MM.1S (cell line): Measurements from ENCODE around the gene S1PR1.
"Not testable (repeated sequence)": the region's sequence is repeated elsewhere in the genome, so short reads cannot be mapped to it uniquely, and the experiment has no call there.

ENCODE experiments used
- DNase-seq: peaks from one replicate; pipeline ENCODE4 v3.0.0-alpha.2; 2015
- H2AFZ ChIP-seq: fragments of 300-600 bp; sonication (generic); 2 replicates; pipeline ENCODE4 v1.6.0; 2016; ENCODE audit warnings: antibody characterized with exemption, low read length
- H3F3A ChIP-seq: fragments of 300-600 bp; sonication (generic); 2 replicates; pipeline ENCODE4 v1.6.1; 2016; ENCODE audit warnings: mild to moderate bottlenecking, antibody characterized with exemption, low read length, moderate library complexity, mixed read lengths; ENCODE audit not compliant: insufficient read depth
- H3K27ac ChIP-seq: fragments of 300-600 bp; sonication (generic); 2 replicates; pipeline ENCODE4 v1.5.1; 2016; ENCODE audit warnings: mild to moderate bottlenecking, low read length
- H3K27me3 ChIP-seq: fragments of 300-600 bp; sonication (generic); replicated peaks from 2 replicates; pipeline ENCODE4 v1.6.0; 2016; ENCODE audit warnings: low read length; ENCODE audit not compliant: insufficient read depth
- H3K36me3 ChIP-seq: fragments of 300-600 bp; sonication (generic); replicated peaks from 2 replicates; pipeline ENCODE4 v1.6.1; 2016; ENCODE audit warnings: mild to moderate bottlenecking, low read length, mixed read lengths; ENCODE audit not compliant: insufficient read depth
- H3K4me1 ChIP-seq: fragments of 300-600 bp; sonication (generic); 2 replicates; pipeline ENCODE4 v1.6.1; 2016; ENCODE audit warnings: low read length, mixed read lengths
- H3K4me2 ChIP-seq: fragments of 300-600 bp; sonication (generic); 2 replicates; pipeline ENCODE4 v1.6.0; 2016; ENCODE audit warnings: low read depth, low read length
- H3K4me3 ChIP-seq: fragments of 300-600 bp; sonication (generic); 2 replicates; pipeline ENCODE4 v1.5.1; 2016; ENCODE audit warnings: low read length, mixed read lengths
- H3K79me2 ChIP-seq: fragments of 300-600 bp; sonication (generic); 2 replicates; pipeline ENCODE4 v1.6.1; 2016; ENCODE audit warnings: mixed run types, low read length, mixed read lengths
- H3K9ac ChIP-seq: fragments of 300-600 bp; sonication (generic); 2 replicates; pipeline ENCODE4 v1.6.1; 2016; ENCODE audit warnings: low read length, mixed read lengths
- H3K9me2 ChIP-seq: fragments of 300-600 bp; sonication (generic); replicated peaks from 2 replicates; pipeline ENCODE4 v1.6.1; 2016; ENCODE audit warnings: mild to moderate bottlenecking, low read length, mixed read lengths; ENCODE audit not compliant: insufficient read depth
- H3K9me3 ChIP-seq: fragments of 300-600 bp; sonication (generic); replicated peaks from 2 replicates; pipeline ENCODE4 v1.6.1; 2016; ENCODE audit warnings: mild to moderate bottlenecking, low read length, mixed read lengths; ENCODE audit not compliant: insufficient read depth
- H4K20me1 ChIP-seq: fragments of 300-600 bp; sonication (generic); 2 replicates; pipeline ENCODE4 v1.6.1; 2016; ENCODE audit warnings: mild to moderate bottlenecking, low read length, moderate library complexity, mixed read lengths; ENCODE audit not compliant: insufficient read depth
- EZH2 ChIP-seq: fragments of 300-600 bp; sonication (generic); optimal IDR thresholded peaks from 2 replicates; pipeline ENCODE3; 2017; ENCODE audit warnings: low read depth, mild to moderate bottlenecking, antibody characterized with exemption, low read length, mixed read lengths
- EZH2phosphoT487 ChIP-seq: fragments of 300-600 bp; sonication (generic); IDR thresholded peaks from 2 replicates; pipeline ENCODE4 v1.6.1; 2018; ENCODE audit warnings: antibody characterized with exemption, low read length
- TF ChIP-seq, protein P1 (sequence below): fragments of 300-600 bp; sonication (generic); IDR thresholded peaks from 2 replicates; pipeline ENCODE4 v1.5.1; 2016; ENCODE audit warnings: antibody characterized with exemption, low read length, mixed read lengths

Gene S1PR1

DNA sequence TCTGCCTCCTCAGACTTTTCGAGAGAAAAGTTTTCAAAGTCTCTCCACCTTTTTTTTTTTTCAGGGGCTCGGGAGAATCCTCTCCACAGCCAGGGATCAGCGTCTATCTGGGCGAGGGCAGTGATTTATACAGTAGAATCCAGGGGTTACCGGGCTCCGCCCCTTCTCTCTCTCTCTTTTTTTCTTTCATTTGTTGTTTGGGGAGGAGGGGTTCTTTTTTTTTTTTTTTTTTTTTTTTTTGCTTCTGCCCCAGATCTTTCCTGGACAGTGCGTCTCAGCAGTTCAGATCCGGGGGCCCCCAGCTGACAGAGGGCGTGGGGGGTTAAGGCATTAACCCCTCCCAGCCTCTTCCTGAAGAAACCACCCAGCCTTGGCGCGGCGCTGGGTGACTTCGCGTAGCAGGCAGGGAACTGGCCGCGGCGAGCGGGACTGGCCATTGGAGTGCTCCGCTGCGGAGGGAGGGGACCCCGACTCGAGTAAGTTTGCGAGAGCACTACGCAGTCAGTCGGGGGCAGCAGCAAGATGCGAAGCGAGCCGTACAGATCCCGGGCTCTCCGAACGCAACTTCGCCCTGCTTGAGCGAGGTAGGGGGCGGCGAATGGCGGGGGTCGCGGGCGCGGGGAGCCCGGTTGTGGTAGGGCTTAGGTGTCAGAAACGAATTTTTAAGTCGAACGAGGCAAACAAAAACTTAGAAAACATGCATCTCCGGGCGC is at the start of gene S1PR1:
TSS of gene S1PR1 (plus strand) at position 504 of the 713 bp plus-strand sequence. CDS start 1,966 bp downstream, outside the sequence.
- DNase-seq: no peak
- Histone ChIP-seq H3K9me3 (no peaks in the 10 kb centered on the region), H3K9me2 (no peaks in the 10 kb centered on the region), H3K4me2 (peak within 1 kb of the TSS; percentile 89), H3K79me2 (no peaks in the 10 kb centered on the region), H3K36me3 (no peaks in the 10 kb centered on the region), H4K20me1 (no peaks in the 10 kb centered on the region), H3K4me3 (peak within 1 kb of the TSS; percentile 59), H3K9ac (no peak within 1 kb of the TSS), H2AFZ (no peak within 1 kb of the TSS), H3K27me3 (peaks cover 37% of the 10 kb centered on the region), H3F3A (0 out of 2 replicates have a peak, but pooled peaks cover 3% of the 10 kb centered on the region), H3K4me1 (peaks cover 4% of the 10 kb centered on the region), H3K27ac (no peak within 1 kb of the TSS)
- TF ChIP-seq, protein P1, sequence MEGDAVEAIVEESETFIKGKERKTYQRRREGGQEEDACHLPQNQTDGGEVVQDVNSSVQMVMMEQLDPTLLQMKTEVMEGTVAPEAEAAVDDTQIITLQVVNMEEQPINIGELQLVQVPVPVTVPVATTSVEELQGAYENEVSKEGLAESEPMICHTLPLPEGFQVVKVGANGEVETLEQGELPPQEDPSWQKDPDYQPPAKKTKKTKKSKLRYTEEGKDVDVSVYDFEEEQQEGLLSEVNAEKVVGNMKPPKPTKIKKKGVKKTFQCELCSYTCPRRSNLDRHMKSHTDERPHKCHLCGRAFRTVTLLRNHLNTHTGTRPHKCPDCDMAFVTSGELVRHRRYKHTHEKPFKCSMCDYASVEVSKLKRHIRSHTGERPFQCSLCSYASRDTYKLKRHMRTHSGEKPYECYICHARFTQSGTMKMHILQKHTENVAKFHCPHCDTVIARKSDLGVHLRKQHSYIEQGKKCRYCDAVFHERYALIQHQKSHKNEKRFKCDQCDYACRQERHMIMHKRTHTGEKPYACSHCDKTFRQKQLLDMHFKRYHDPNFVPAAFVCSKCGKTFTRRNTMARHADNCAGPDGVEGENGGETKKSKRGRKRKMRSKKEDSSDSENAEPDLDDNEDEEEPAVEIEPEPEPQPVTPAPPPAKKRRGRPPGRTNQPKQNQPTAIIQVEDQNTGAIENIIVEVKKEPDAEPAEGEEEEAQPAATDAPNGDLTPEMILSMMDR: no peak
- no peak for TF ChIP-seq EZH2
- no peak for TF ChIP-seq EZH2phosphoT487

DNA sequence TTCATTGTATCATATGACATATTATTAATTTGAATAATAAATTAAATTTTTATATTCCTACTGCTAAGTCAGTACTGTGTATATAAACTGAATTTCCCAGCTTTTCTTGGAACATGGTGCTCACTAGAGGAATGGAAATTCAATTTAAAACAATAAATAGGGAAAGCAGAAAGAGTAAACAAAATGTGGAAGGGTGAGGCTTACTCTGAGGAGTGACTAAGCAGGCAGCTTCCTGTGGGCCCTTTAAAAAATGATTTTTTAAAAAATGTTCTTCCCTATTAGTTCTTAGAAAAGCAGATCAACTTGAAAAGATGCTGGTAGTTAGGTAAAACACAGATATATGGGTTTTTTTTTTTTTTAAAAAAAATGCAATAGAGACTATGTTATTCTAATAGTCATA is 49.5 kb upstream of the S1PR1 start:
- Histone ChIP-seq H3K9me2 (no peaks in the 10 kb centered on the region), H3K4me2 (no peak overlapping the region), H3K4me3 (no peak overlapping the region), H3K27me3 (no peaks in the 10 kb centered on the region), H2AFZ (no peak overlapping the region), H3F3A (no peaks in the 10 kb centered on the region), H3K4me1 (no peaks in the 10 kb centered on the region), H3K79me2 (no peaks in the 10 kb centered on the region), H3K27ac (no peak overlapping the region), H3K9me3 (no peaks in the 10 kb centered on the region), H3K9ac (no peak overlapping the region), H4K20me1 (no peaks in the 10 kb centered on the region), H3K36me3 (no peaks in the 10 kb centered on the region)
- no peak for DNase-seq
- TF ChIP-seq EZH2 (no peak), EZH2phosphoT487 (no peak)
- TF ChIP-seq, protein P1: no peak

DNA sequence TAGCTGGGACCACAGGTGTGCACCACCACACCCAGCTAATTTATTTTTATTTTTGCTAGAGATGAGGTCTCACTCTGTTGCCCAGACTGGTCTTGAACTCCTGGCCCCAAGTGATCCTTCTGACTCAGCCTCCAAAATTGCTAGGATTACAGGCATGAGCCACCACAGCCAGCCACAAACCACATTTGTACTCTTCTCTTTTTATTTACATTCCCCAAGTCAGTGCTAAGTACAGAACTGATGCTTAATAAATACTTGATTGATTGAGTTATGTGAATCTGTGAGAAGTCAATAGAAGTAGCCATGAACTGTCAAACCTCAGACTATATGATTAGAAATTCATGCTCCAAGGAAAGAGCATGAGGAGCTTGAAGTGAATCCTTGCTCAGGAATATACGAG is 48.5 kb upstream of the S1PR1 start:
- Histone ChIP-seq H2AFZ (no peak overlapping the region), H3K79me2 (no peaks in the 10 kb centered on the region), H3K9me2 (no peaks in the 10 kb centered on the region), H4K20me1 (no peaks in the 10 kb centered on the region), H3K27ac (no peak overlapping the region), H3K9me3 (no peaks in the 10 kb centered on the region), H3F3A (no peaks in the 10 kb centered on the region), H3K9ac (no peak overlapping the region), H3K4me3 (no peak overlapping the region), H3K36me3 (no peaks in the 10 kb centered on the region), H3K4me2 (no peak overlapping the region), H3K4me1 (no peaks in the 10 kb centered on the region), H3K27me3 (no peaks in the 10 kb centered on the region)
- TF ChIP-seq EZH2: no peak
- TF ChIP-seq, protein P1: no peak
- TF ChIP-seq EZH2phosphoT487: no peak
- DNase-seq: no peak

DNA sequence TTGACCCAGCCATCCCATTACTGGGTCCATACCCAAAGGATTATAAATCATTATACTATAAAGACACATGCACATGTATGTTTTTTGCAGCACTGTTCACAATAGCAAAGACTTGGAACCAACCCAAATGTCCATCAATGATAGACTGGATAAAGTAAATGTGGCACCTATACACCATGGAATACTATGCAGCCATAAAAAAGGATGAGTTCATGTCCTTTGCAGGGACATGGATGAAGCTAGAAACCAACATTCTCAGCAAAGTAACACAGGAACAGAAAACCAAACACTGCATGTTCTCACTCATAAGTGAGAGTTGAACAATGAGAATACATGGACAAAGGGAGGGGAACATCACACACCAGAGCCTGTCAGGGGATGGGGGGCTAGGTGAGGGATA is 47.9 kb upstream of the S1PR1 start:
- H3K27me3 ChIP-seq, H3K4me1 ChIP-seq, H3K79me2 ChIP-seq, H2AFZ ChIP-seq, H3K27ac ChIP-seq, DNase-seq, H4K20me1 ChIP-seq, H3K9me2 ChIP-seq, H3K4me3 ChIP-seq, H3F3A ChIP-seq, H3K36me3 ChIP-seq, H3K9me3 ChIP-seq, H3K9ac ChIP-seq, H3K4me2 ChIP-seq: not testable (repeated sequence)
